ENCODE data around the gene FZR1. TPM values are rescaled to one million over a fixed set of nuclear protein-coding genes. Genes with fewer than 3 reads are reported as not detected.
"Not testable (repeated sequence)": the region's sequence is repeated elsewhere in the genome, so short reads cannot be mapped to it uniquely, and the experiment has no call there.

Gene FZR1
- total and polyA plus RNA-seq, 2 of the 13 experiments (the other 11 are each of a cell fraction or from before 2014, with no cell fraction given): 29.0 to 30.8 TPM

- FAIRE-seq; in situ Hi-C loops (cut with HindIII; ENCODE audit: extremely low pct_ligation_motif_present, low pct_unique_long_range_greater_than_20kb); BruUV-seq (replicated peaks); H3K9ac ChIP-seq (ENCODE audit: insufficient read depth, low read depth, low read length); H3K9me3 ChIP-seq (ENCODE audit: low read length); H3K79me2 ChIP-seq (ENCODE audit: insufficient read depth, low read length); H3K4me2 ChIP-seq (ENCODE audit: low read depth, low read length); H2AFZ ChIP-seq (ENCODE audit: low read length); H4K20me1 ChIP-seq (ENCODE audit: insufficient read depth, low read length); DNase-seq (ENCODE audit: low spot score); H3K4me3 ChIP-seq (replicated peaks in 1 of 3; ENCODE audit: insufficient read depth in 1 of 3, low read depth in 2 of 3, low read length in 3 of 3); CTCF ChIA-PET (ENCODE audit: low intra/inter-chr PET ratio, low total read pairs); H3K36me3 ChIP-seq (replicated peaks in 1 of 2; ENCODE audit: control insufficient read depth in 1 of 2, insufficient read depth in 2 of 2, low read length in 2 of 2); intact Hi-C loops (cut with micrococcal nuclease; ENCODE audit: unreplicated experiment); H3K27ac ChIP-seq (ENCODE audit: extremely low read length, insufficient read depth, low read length); ATAC-seq: not testable (repeated sequence)
- Histone ChIP-seq H3K4me1 (ENCODE audit: insufficient read depth, low read length) (peaks cover 14% of the 10 kb centered on the region; the same call in 1 of the 2 replicates), H3K27me3 (ENCODE audit: control insufficient read depth in 1 of 2, insufficient read depth in 2 of 2, low read length in 2 of 2) (peaks cover 2 to 15% of the 10 kb centered on the region in 2 experiments; a peak in 3 of 5 replicates)
- POLR2A ChIA-PET: interaction anchor here (0.6 kb wide), 1 partner anchor 314 kb away, joined by 3 read pairs; no protein-coding TSS in a partner anchor
- 73% methylated on average over 1 of the region's 4 CpGs for WGBS (ENCODE audit: low lambda C conversion rate)
Observed at GRCh38 chr19:3581792-3582191, 75.7 kb downstream of the FZR1 start.

GRCh38 chr19:3584036-3584802 is 78.1 kb downstream of the FZR1 start:
- CTCF ChIA-PET (ENCODE audit: low intra/inter-chr PET ratio, low total read pairs); FAIRE-seq: not testable (repeated sequence)
- peaks cover 13% of the 10 kb centered on the region; the same call in 1 of the 2 replicates for H3K4me1 ChIP-seq (ENCODE audit: insufficient read depth, low read length)

More at GRCh38 chr19:3584036-3584802, 78.1 kb downstream of the FZR1 start:
- H4K20me1 ChIP-seq (ENCODE audit: insufficient read depth, low read length); DNase-seq (ENCODE audit: low spot score); H3K27ac ChIP-seq (ENCODE audit: extremely low read length, insufficient read depth, low read length); H3K9ac ChIP-seq (ENCODE audit: insufficient read depth, low read depth, low read length); H3K4me3 ChIP-seq (replicated peaks in 1 of 3; ENCODE audit: insufficient read depth in 1 of 3, low read depth in 2 of 3, low read length in 3 of 3); intact Hi-C loops (cut with micrococcal nuclease; ENCODE audit: unreplicated experiment); in situ Hi-C loops (cut with HindIII; ENCODE audit: extremely low pct_ligation_motif_present, low pct_unique_long_range_greater_than_20kb); H3K36me3 ChIP-seq (replicated peaks in 1 of 2; ENCODE audit: control insufficient read depth in 1 of 2, insufficient read depth in 2 of 2, low read length in 2 of 2); H3K4me2 ChIP-seq (ENCODE audit: low read depth, low read length); ATAC-seq; POLR2A ChIA-PET; BruUV-seq (replicated peaks); H3K79me2 ChIP-seq (ENCODE audit: insufficient read depth, low read length); H3K9me3 ChIP-seq (ENCODE audit: low read length); H2AFZ ChIP-seq (ENCODE audit: low read length): not testable (repeated sequence)
- H3K27me3 ChIP-seq (ENCODE audit: control insufficient read depth in 1 of 2, insufficient read depth in 2 of 2, low read length in 2 of 2): peaks cover 2 to 21% of the 10 kb centered on the region in 2 experiments; a peak in 3 of 5 replicates
- WGBS (ENCODE audit: low lambda C conversion rate): 52% methylated on average over 15 of the region's 15 CpGs
- TF ChIP-seq ZNF441 (CRISPR knock-in tag; IDR thresholded peaks at IDR 0.05; ENCODE audit: borderline replicate concordance) (peak; percentile 92; the same call in 1 of the 2 replicates), ZNF121 (CRISPR knock-in tag; IDR thresholded peaks at IDR 0.05) (peak; percentile 25; the same call in 1 of the 2 replicates)

Measured in HepG2 (cell line).